ENCODE results near the gene TFB1M. TPM values are rescaled to one million over a fixed set of nuclear protein-coding genes. Genes with fewer than 3 reads are reported as not detected.

Gene TFB1M
- total and polyA plus RNA-seq, 2 donors (not counting 3 experiments of a cell fraction or from before 2014, with no cell fraction given): 12.9 to 35.5 TPM

DNA sequence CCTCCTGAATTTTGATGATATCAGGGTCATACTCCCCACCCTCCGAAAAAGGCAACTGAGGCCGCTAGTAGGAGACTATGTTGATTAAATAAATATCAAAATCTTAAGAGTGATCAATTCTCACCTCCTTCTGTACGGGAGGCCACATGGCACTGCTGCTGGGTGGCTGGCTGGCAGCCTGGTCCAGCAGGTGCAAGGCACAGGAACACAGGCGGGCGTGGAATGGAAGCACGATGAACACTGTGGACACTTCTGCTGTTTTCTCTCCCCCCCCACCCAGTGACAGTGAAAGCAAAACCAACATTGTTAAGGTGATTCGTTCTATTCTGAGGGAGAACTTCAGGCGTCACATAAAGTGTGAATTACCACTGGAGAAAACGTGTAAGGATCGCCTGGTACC, 60.1 kb downstream of the TFB1M start:
- POLR2A ChIA-PET: no interaction called here
- BruUV-seq (replicated peaks): no TSS peak
- peaks cover 22 to 28% of the 10 kb centered on the region in 2 experiments for H3K36me3 ChIP-seq (ENCODE audit: control insufficient read depth in 2 of 2, extremely low read depth in 1 of 2, insufficient read depth in 2 of 2, low read length in 2 of 2)
- no peak overlapping the region for H3K9ac ChIP-seq (replicated peaks; ENCODE audit: extremely low read depth, insufficient read depth, low read length)
- no peak for DNase-seq (ENCODE audit: low read depth, low spot score)
- intact Hi-C loops (cut with micrococcal nuclease): no loop called here
- CTCF ChIA-PET: interaction anchor here (9.5 kb wide), 1 partner anchor 76 kb away, joined by 292 read pairs; no protein-coding TSS in a partner anchor
- H3K27ac ChIP-seq (ENCODE audit: insufficient read depth, low read depth, low read length): no peak overlapping the region
- no peaks in the 10 kb centered on the region for H3K79me2 ChIP-seq (ENCODE audit: control insufficient read depth, insufficient read depth, low read length)
- no peak for TF ChIP-seq FOS (IDR thresholded peaks at IDR 0.05; ENCODE audit: borderline replicate concordance, insufficient read depth, low read length)
- TF ChIP-seq POLR2A (IDR thresholded peaks at IDR 0.05; ENCODE audit: low read depth, low read length): no peak
- TF ChIP-seq, protein P1, sequence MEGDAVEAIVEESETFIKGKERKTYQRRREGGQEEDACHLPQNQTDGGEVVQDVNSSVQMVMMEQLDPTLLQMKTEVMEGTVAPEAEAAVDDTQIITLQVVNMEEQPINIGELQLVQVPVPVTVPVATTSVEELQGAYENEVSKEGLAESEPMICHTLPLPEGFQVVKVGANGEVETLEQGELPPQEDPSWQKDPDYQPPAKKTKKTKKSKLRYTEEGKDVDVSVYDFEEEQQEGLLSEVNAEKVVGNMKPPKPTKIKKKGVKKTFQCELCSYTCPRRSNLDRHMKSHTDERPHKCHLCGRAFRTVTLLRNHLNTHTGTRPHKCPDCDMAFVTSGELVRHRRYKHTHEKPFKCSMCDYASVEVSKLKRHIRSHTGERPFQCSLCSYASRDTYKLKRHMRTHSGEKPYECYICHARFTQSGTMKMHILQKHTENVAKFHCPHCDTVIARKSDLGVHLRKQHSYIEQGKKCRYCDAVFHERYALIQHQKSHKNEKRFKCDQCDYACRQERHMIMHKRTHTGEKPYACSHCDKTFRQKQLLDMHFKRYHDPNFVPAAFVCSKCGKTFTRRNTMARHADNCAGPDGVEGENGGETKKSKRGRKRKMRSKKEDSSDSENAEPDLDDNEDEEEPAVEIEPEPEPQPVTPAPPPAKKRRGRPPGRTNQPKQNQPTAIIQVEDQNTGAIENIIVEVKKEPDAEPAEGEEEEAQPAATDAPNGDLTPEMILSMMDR (IDR thresholded peaks at IDR 0.05; ENCODE audit: extremely low read depth in 1 of 2, insufficient read depth in 1 of 2, low read depth in 1 of 2, low read length in 2 of 2): no peak
- no peak for TF ChIP-seq GATA2 (IDR thresholded peaks at IDR 0.05; ENCODE audit: insufficient read depth, insufficient read length, low read depth, low read length)
- no peak for TF ChIP-seq MYC (IDR thresholded peaks at IDR 0.05; ENCODE audit: low read depth, low read length)
- TF ChIP-seq EZH2 (IDR thresholded peaks at IDR 0.05; ENCODE audit: borderline replicate concordance, low read depth, low read length, severe bottlenecking): no peak
- no peak for TF ChIP-seq JUN (IDR thresholded peaks at IDR 0.05; ENCODE audit: borderline replicate concordance, insufficient read depth, insufficient read length, low read depth)
- no peak for TF ChIP-seq POLR2AphosphoS5 (IDR thresholded peaks at IDR 0.05; ENCODE audit: insufficient read depth, low read depth, low read length)
- TF ChIP-seq, protein P2, sequence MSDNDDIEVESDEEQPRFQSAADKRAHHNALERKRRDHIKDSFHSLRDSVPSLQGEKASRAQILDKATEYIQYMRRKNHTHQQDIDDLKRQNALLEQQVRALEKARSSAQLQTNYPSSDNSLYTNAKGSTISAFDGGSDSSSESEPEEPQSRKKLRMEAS (IDR thresholded peaks at IDR 0.05; ENCODE audit: insufficient read depth, insufficient read length): no peak
- dilution Hi-C loops (cut with MboI; ENCODE audit: extremely low pct_ligation_motif_present, low sequenced_read_pairs): no loop called here
- no peaks in the 10 kb centered on the region for H4K20me1 ChIP-seq (replicated peaks; ENCODE audit: control insufficient read depth, extremely low read depth, insufficient read depth, low read length)
- H3K4me3 ChIP-seq (replicated peaks in 1 of 3; ENCODE audit: insufficient read depth in 1 of 3, low read depth in 1 of 3, low read length in 3 of 3): no peak overlapping the region
- no peak overlapping the region for H2AFZ ChIP-seq (ENCODE audit: low read depth, low read length)
- H3K4me1 ChIP-seq (ENCODE audit: control insufficient read depth, extremely low read depth, insufficient read depth, low read length): no peaks in the 10 kb centered on the region
- H3K9me3 ChIP-seq (replicated peaks; ENCODE audit: control insufficient read depth, insufficient read depth, low read length): no peaks in the 10 kb centered on the region
- no peak for FAIRE-seq
- H3K27me3 ChIP-seq (ENCODE audit: control insufficient read depth in 2 of 2, insufficient read depth in 2 of 2, low read length in 2 of 2): no peaks in the 10 kb centered on the region
- H3K4me2 ChIP-seq (ENCODE audit: insufficient read depth, low read length): no peak overlapping the region
- H3K9me1 ChIP-seq (replicated peaks; ENCODE audit: control insufficient read depth, extremely low read depth, insufficient read depth, low read length): no peaks in the 10 kb centered on the region

Measured in endothelial cell of umbilical vein (primary cell).